ENCODE measurements around the gene USH1C.

USH1C gene

GRCh38 chr11:17559341-17560087, 15.3 kb upstream of the USH1C start:
- Mint-ChIP-seq H3K27me3 (peaks cover 20% of the 10 kb centered on the region), H3K36me3 (ENCODE audit: low read depth) (no peaks in the 10 kb centered on the region), H3K9me3 (no peaks in the 10 kb centered on the region), H3K27ac (no peak overlapping the region), H3K4me3 (no peak overlapping the region), H3K4me1 (ENCODE audit: low read depth) (no peaks in the 10 kb centered on the region)
- no peak for DNase-seq

GRCh38 chr11:17558916-17559315, 14.7 kb upstream of the USH1C start:
- Mint-ChIP-seq H3K9me3 (no peaks in the 10 kb centered on the region), H3K27me3 (peaks cover 20% of the 10 kb centered on the region), H3K36me3 (ENCODE audit: low read depth) (no peaks in the 10 kb centered on the region), H3K4me3 (no peak overlapping the region), H3K4me1 (ENCODE audit: low read depth) (no peaks in the 10 kb centered on the region), H3K27ac (no peak overlapping the region)
- DNase-seq = no peak

- Mint-ChIP-seq H3K4me1 (ENCODE audit: low read depth) (no peaks in the 10 kb centered on the region), H3K9me3 (no peaks in the 10 kb centered on the region), H3K36me3 (ENCODE audit: low read depth) (no peaks in the 10 kb centered on the region), H3K4me3 (no peak overlapping the region), H3K27me3 (peaks cover 20% of the 10 kb centered on the region), H3K27ac (no peak overlapping the region)
- peak; percentile 17 for DNase-seq
Measured at GRCh38 chr11:17558025-17558780, 14.0 kb upstream of the USH1C start.

DNA sequence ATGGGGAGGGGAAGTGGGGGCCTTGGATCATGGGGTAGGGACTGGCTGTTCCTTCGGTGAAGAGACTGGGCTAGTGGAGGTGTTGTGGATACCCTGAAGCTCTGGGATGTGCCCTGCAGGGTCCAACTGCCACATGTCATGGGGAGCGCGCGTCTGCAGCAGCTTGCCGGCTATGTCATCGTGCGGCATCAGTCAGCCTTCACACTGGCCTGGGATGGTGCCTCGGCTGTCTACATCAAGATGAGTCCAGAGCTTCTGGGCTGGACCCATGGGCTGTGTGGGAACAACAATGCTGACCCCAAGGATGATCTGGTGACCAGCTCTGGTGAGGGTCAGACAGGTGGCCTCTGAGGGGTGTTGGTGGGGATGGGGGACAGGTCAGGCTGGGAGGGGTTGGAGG, 12.8 kb upstream of the USH1C start:
- peaks cover 20% of the 10 kb centered on the region for H3K27me3 Mint-ChIP-seq
- no peak overlapping the region for H3K4me3 Mint-ChIP-seq
- no peak overlapping the region for H3K27ac Mint-ChIP-seq
- H3K4me1 Mint-ChIP-seq (ENCODE audit: low read depth) = no peaks in the 10 kb centered on the region
- no peak for DNase-seq
- no peaks in the 10 kb centered on the region for H3K36me3 Mint-ChIP-seq (ENCODE audit: low read depth)
- no peaks in the 10 kb centered on the region for H3K9me3 Mint-ChIP-seq

- no peaks in the 10 kb centered on the region for H3K36me3 Mint-ChIP-seq (ENCODE audit: low read depth)
- H3K27ac Mint-ChIP-seq = no peak overlapping the region
- peak; percentile 20 for DNase-seq
- H3K27me3 Mint-ChIP-seq = peaks cover 22% of the 10 kb centered on the region
- no peak overlapping the region for H3K4me3 Mint-ChIP-seq
- H3K4me1 Mint-ChIP-seq (ENCODE audit: low read depth) = peaks cover 6% of the 10 kb centered on the region
- H3K9me3 Mint-ChIP-seq = no peaks in the 10 kb centered on the region
Measured at GRCh38 chr11:17554487-17554886, 10.3 kb upstream of the USH1C start.

- no peak overlapping the region for H3K27ac Mint-ChIP-seq
- H3K36me3 Mint-ChIP-seq (ENCODE audit: low read depth) = no peaks in the 10 kb centered on the region
Measured at GRCh38 chr11:17553249-17553546, 9.0 kb upstream of the USH1C start.

GRCh38 chr11:17552392-17553248, 8.4 kb upstream of the USH1C start:
- no peaks in the 10 kb centered on the region for H3K36me3 Mint-ChIP-seq (ENCODE audit: low read depth)
- H3K27me3 Mint-ChIP-seq = peaks cover 26% of the 10 kb centered on the region
- no peaks in the 10 kb centered on the region for H3K9me3 Mint-ChIP-seq
- no peak overlapping the region for H3K27ac Mint-ChIP-seq
- peak; percentile 15 for DNase-seq
- no peak overlapping the region for H3K4me3 Mint-ChIP-seq
- H3K4me1 Mint-ChIP-seq (ENCODE audit: low read depth) = peaks cover 6% of the 10 kb centered on the region

More at GRCh38 chr11:17553249-17553546, 9.0 kb upstream of the USH1C start:
- H3K9me3 Mint-ChIP-seq = no peaks in the 10 kb centered on the region
- H3K4me3 Mint-ChIP-seq = no peak overlapping the region
- DNase-seq = peak; percentile 25
- peaks cover 6% of the 10 kb centered on the region for H3K4me1 Mint-ChIP-seq (ENCODE audit: low read depth)
- peaks cover 26% of the 10 kb centered on the region for H3K27me3 Mint-ChIP-seq

DNA sequence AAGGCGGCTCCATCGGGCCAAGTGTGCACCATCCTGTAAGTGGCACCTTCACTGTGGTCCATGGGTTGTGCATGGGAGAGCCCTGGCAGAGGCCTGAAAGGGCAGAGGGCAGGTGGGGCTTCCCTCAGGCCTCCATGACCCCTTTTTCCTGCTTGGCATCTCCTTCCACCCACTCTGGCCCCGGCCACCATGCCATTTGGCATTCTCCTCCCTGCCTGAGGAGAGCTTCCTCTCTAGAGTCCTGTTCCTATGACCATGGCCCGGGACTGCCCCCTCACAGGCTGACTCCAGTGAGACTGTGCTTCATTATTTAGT, 7.8 kb upstream of the USH1C start:
- DNase-seq = peak; percentile 24
- Mint-ChIP-seq H3K4me1 (ENCODE audit: low read depth) (peaks cover 6% of the 10 kb centered on the region), H3K4me3 (no peak overlapping the region), H3K36me3 (ENCODE audit: low read depth) (no peaks in the 10 kb centered on the region), H3K9me3 (no peaks in the 10 kb centered on the region), H3K27me3 (peaks cover 28% of the 10 kb centered on the region), H3K27ac (no peak overlapping the region)

DNA sequence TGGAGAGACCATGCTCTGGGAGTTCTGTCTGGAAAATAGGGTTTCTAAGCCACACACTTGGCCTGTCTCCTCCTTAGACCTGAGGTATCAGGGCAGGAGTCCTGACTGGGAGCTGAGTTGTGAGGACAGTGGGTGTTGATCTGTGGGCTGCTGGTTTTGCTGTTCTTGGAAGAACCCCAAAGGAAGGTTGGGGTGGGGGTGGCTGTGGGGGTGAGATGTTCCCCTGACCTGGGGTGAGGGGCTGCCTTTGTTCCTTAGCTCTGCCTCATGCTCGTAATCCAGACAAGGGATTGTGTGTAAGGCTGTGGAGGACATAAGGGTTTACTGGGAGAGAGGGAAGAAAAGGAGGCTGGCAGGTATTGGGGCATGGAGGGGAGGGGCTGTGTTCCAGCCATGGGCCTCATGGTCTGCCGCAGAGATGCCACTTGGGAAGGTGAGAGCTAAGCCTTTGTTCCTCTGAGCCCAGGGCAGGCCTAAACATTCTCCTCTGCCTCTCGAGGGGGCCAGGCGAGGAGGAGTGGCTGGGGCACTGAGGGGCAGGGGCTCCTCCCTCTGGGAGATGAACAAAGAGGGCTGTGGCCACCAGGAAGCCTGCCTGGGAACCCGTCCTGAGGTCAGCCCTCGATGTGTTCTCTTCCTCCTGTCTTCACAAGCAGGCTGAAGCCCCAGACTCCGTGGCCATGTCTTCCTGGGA, 7.3 kb upstream of the USH1C start:
- H3K9me3 Mint-ChIP-seq = no peaks in the 10 kb centered on the region
- peaks cover 6% of the 10 kb centered on the region for H3K4me1 Mint-ChIP-seq (ENCODE audit: low read depth)
- H3K4me3 Mint-ChIP-seq = no peak overlapping the region
- no peaks in the 10 kb centered on the region for H3K36me3 Mint-ChIP-seq (ENCODE audit: low read depth)
- H3K27me3 Mint-ChIP-seq = peaks cover 30% of the 10 kb centered on the region
- no peak overlapping the region for H3K27ac Mint-ChIP-seq
- peak; percentile 23 for DNase-seq

GRCh38 chr11:17550450-17551346, 6.5 kb upstream of the USH1C start:
- H3K4me1 Mint-ChIP-seq (ENCODE audit: low read depth) = peaks cover 6% of the 10 kb centered on the region
- H3K36me3 Mint-ChIP-seq (ENCODE audit: low read depth) = no peaks in the 10 kb centered on the region
- H3K4me3 Mint-ChIP-seq = no peak overlapping the region
- H3K9me3 Mint-ChIP-seq = no peaks in the 10 kb centered on the region
- H3K27me3 Mint-ChIP-seq = peaks cover 33% of the 10 kb centered on the region
- H3K27ac Mint-ChIP-seq = peak overlapping the region; percentile 51
- DNase-seq = peak; percentile 13

DNA sequence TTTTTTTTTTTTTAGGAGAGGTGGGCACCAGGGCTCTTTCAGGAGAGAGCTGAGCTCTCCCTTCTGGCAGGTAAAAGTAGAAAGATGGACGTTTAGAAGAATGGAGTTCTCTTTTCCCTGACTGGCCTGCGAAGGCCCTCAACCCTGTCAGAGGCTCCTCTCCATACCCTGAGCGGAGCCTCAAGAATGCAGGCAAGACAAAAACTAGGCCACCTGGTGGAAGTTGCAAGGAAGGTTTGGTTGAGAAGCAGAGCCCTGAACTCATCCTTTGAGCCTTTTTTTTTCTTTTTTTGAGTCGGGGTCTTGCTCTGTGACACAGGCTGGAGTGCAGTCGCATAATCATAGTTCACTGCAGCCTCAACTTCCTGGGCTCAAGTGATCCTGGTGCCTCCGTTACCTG, 4.2 kb upstream of the USH1C start:
- no peaks in the 10 kb centered on the region for H3K36me3 Mint-ChIP-seq (ENCODE audit: low read depth)
- peaks cover 48% of the 10 kb centered on the region for H3K27me3 Mint-ChIP-seq
- DNase-seq = peak; percentile 6
- no peaks in the 10 kb centered on the region for H3K9me3 Mint-ChIP-seq
- H3K4me1 Mint-ChIP-seq (ENCODE audit: low read depth) = peaks cover 7% of the 10 kb centered on the region
- H3K27ac Mint-ChIP-seq = no peak overlapping the region
- H3K4me3 Mint-ChIP-seq = no peak overlapping the region

DNA sequence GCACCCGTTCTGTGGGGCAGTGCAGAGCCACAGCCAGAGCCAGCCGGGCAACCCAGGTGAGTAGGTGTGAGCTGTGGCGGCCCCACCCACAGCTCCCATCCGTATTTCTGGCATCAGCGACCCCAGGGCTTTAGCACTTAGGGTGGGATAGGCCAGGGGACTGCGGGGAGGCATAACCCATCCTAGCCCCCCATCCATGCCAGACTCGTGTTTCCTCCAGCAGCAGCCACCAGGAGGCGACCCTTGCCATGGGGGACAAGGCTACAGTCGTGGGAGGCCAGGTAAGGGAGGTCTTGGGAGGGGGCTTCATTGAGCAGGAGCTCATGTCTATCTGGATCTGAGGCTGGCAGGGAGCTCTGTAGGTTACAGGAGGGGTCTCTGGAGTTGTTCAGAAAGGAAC, 3.7 kb upstream of the USH1C start:
- Mint-ChIP-seq H3K4me3 (no peak overlapping the region), H3K36me3 (ENCODE audit: low read depth) (no peaks in the 10 kb centered on the region), H3K27me3 (peaks cover 49% of the 10 kb centered on the region), H3K4me1 (ENCODE audit: low read depth) (peaks cover 7% of the 10 kb centered on the region), H3K27ac (no peak overlapping the region), H3K9me3 (no peaks in the 10 kb centered on the region)
- peak; percentile 25 for DNase-seq

GRCh38 chr11:17547051-17547577, 2.9 kb upstream of the USH1C start, which contains the start of gene OTOG:
Gene OTOG, plus strand, starts transcription at chr11:17547259. Its CDS starts 114 bp downstream, at chr11:17547373.
- no peak within 1 kb of the TSS for H3K27ac Mint-ChIP-seq
- H3K9me3 Mint-ChIP-seq = no peaks in the 10 kb centered on the region
- peaks cover 7% of the 10 kb centered on the region for H3K4me1 Mint-ChIP-seq (ENCODE audit: low read depth)
- H3K4me3 Mint-ChIP-seq = no peak within 1 kb of the TSS
- peak; percentile 26 for DNase-seq
- peaks cover 49% of the 10 kb centered on the region for H3K27me3 Mint-ChIP-seq
- H3K36me3 Mint-ChIP-seq (ENCODE audit: low read depth) = no peaks in the 10 kb centered on the region

Data from activated T-cell treated with anti-CD3 and anti-CD28 coated beads, Interleukin-2, amount 50 U/mL, for 24 hours (primary cell).